ENCODE measurements around the gene HCFC1.

The HCFC1 gene

DNA sequence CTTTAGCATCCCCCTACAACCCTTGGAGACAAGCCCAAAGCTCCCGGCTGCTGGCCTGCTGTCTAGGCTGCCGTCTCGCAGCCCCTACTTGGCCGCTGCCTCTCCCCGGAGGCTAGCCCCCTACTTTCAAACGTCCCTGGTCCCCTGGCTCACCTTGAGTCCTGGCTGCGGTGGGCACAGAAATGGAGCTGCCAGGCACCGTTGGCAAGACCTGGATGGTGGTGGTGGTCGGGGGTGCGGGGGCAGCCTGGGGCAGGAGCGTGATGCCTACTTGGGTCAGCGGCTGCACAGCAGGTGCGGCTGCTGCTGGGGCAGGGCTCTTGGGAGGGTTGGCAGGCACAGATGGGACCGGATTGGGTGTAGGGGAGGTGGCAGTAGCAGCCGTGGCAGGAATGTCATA is 12.0 kb downstream of the HCFC1 start:
- no peak for DNase-seq (ENCODE audit: low read depth in 2 of 3, low spot score in 2 of 3)

DNA sequence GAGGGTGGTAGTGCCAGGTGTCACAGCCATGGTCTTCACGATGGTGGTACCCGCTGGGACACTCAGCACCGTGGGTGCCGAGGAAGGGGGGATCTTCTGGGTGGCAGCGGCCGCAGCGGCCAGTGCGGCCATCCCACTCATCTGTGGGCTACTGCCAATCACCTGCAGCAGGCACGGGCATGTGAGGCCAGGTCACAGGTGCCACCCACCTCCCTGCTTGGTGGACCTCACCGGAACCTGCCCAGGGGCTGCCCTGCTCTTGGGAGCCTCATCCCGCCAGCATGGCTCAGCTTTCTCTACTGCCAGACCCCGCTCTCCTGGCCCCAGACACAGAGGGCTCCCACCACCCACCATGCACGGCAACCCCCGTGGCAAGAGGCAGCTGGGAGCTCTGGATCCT is 13.0 kb downstream of the HCFC1 start:
- DNase-seq (ENCODE audit: low read depth in 2 of 3, low spot score in 2 of 3): no peak

DNA sequence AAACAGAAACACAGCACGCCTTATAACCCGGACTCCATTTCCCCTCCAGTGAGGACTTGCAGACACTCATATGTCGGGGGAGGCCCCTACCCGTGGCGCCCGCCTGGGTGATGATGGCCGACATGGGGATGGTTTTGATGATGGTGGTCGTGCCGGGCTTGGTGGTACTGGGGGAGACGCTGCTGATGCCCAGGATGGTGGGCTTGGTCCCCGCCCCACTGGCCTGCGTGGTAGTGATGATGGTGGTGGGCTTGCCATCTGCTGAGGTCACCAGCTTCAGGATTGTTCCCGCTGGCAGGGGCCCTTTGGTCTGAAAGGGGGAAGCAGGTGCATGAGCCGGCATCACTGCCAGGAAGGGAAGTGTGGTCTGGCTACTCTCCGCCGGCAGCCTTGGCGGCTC is 14.4 kb downstream of the HCFC1 start:
- no peak for DNase-seq (ENCODE audit: low read depth in 2 of 3, low spot score in 2 of 3)

DNA sequence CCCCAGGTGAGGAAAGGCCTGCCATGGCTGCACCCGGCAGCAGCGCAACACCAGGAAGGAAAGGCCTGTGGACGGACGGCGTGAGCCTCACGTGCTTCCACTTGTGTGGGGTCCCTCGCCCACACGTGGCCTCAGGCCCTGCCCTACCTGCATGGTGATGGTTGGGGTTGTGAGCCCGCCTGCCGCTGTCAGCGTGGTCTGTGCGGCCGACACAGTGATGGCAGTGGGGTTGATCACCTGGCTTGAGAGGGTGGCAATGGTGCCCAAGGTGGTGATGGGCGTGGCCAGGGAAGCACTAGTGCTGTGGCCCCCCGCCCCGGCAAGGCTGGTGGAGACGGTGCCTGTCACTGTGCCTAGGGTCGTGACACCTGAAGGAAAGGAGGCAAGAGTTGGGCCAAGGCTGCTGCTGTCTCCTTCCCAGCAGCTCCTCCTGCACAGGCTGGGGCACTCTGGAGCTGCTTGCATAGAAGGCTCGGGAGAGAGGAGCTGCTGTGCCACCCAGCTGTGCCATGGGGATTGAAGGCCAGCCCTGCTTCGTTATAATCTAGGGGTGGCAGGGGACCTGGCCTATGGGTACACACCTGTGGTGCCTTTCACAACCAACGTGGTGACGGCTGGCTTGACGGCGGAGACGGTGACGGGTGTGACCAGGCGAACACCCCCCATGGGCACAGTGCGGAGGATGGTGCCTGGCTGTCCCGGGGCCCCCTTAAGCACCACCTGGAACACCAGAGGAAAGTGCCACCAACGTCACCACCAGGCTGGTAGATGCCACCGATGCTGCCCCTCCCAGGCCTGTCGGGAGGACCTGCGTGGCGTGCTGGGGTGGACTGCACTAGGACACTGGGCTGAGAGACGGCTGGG is 15.3 kb downstream of the HCFC1 start:
- no peak for DNase-seq (ENCODE audit: low read depth in 2 of 3, low spot score in 2 of 3)

DNA sequence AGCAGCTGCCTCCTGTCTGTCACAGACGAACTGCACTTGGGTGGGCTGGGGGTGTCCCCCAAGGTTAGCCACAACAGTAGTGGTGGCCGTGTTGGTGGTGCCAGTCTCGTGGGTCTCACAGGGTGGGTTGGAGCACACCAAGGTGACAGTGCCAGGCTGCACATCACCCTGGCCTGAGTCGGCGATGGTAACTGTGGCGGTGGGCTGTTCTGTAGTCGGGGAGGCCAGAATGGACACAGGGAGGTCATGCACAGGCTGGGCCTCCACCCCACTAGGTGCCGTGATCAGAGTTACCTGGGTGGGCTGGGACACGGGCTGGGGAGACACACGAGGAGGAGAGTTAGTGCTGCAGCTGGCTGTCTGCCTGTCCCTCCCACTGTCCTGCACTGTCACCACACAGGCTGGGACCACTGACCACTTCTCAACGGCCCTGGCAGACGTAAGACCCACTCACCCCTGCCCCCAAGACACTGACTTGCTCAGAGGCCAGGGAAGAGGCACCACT is 16.3 kb downstream of the HCFC1 start:
- no peak for DNase-seq (ENCODE audit: low read depth in 2 of 3, low spot score in 2 of 3)

DNA sequence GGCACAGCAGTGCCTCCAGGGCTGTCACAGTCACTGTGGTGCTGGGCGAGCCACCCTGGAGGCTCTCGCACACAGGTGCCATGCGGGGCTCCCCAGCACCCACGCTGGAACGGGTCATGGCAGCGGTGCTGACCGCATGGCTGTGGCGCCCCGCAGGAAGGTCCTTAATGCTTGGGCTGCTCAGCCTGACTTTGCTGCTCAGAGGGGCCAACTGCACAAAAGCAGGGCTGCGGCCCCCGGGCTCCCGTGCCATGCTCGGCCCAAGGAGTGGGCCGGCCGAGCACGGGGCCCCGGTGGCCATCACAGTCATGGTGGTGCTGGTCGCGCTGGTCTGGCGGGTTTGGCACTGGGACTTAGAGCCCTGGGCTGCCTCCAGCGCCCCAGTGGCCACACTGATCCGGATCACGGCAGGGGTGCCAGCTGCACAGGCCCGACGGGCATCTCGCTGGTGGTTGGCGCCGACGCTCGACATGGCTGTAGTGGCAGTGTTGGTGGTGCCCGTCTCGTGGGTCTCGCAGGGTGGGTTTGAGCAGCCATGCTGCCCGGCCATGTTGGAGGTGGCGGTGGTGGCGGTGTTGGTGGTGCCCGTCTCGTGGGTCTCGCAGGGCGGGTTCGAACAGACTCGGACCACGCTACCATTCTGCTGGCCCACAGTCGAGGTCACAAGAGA is 16.9 kb downstream of the HCFC1 start:
- DNase-seq (ENCODE audit: low read depth in 2 of 3, low spot score in 2 of 3): no peak

DNA sequence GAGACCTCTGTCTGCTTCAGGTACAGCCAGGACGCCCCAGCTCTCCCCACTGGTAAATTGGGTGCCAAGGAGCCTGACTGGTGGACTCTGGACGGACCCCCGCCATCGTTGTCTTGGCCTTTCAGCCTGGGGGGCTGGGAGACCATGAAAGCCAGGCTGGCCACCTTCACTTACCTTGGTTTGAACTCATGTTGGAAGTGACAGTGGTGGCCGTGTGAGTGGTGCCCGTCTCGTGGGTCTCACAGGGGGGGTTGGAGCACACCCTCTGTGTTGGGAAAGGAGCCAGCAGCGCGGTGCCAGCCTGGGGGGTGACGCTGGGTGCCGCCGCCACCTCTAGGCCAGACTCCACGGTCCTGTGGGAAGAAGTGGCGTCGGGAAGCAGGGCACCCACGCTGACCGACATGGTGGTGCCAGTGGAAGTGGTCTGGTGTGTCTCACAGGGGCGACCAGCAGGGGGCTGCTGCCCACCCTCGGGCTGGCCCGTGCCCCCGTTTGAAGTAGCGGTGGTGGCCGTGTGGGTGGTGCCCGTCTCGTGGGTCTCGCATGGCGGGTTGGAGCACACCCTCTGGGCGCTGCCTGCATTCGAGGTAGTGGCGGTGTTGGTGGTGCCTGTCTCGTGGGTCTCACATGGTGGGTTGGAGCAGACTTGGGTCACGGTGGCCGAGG is 17.6 kb downstream of the HCFC1 start:
- DNase-seq (ENCODE audit: low read depth in 2 of 3, low spot score in 2 of 3): no peak

DNA sequence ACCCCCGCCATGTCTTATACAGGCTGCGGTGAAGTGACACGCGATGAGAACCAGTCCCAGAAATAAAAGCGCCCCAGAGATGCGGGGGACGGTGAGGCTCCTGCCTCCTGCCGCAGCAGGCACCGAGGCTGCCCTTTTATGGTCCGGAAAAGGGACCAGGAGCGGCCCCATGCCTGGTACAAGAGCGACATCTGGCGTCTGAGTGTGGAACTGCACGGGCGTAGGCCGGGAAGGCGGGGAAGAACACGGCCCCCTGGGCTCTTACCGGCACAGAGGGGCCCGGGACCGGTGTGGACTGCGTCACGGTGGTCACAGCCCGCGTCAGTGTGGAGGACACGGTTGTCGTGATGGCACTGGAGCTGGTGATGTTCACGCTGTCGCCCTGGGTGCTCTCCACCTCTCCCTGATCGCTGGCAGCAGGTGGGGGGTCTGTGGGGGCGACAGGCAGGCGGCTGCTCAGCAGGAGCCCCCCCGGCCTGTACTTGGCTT is 18.2 kb downstream of the HCFC1 start:
- DNase-seq (ENCODE audit: low read depth in 2 of 3, low spot score in 2 of 3): peak; percentile 57 to 91 (median 64)

DNA sequence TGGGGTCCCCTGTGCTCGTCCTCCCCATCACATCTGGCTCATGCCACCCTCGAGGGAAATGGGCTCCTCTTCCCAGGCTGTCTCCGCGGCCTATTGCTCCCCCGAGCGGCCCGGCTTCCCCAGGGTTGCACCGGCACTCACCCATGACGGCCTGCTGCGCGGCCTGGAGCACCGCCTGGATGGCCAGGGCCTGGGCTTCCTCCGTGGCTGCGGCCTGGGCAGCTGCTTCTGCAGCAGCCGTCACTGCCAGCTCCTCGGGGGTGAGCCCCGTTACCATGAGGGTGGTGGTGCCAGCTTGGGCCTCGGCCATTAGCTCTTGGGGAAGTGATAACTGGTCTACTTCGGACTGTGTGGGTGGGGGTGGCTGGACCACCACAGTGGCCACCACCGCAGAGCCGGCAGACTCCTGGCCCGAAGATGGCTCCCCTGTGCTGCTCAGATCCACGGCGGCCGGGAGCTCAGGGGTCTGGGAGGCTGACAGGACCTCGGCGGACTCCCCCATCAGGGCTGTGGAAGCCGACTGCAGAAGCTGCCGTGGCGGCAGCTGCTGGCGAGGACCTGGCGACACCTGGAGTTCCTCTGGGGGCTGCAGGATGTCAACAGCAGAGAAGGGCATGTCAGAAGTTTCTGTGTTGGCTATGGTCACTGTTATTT is 19.1 kb downstream of the HCFC1 start:
- DNase-seq (ENCODE audit: low read depth in 2 of 3, low spot score in 2 of 3): no peak

DNA sequence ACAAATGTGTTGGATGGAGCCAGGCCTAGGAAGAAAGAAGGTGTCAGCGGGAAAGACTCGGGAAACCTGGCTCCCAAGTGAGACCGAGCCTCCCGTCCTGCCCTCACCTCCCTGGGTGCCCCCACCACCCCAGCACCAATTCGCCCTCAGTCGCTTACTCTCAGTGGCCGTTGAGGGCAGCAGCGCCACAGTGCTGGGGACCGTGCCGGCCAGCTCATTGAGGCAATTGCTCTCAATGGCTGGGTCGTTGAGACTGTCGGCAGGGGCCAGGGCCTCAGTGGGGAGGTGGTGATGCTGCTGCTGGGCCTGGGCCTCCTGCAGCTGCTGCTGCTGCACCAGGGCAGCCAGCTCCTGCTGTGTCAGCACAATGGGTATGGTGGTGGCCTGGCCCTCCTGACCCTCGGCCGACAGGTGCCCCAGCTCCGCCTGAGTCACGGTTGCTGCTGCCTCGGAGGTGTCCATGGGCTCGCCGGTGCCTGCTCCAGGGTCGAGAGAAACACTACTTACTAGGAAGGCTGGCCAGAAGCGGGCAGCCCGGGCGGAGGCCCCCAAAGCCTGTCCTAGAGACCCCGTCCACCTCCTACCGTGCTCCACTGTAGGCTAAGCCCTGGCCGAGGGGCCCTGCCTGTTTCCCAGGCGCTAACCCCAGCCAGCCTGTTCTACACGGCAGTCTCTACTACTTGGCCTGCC is 19.8 kb downstream of the HCFC1 start:
- no peak for DNase-seq (ENCODE audit: low read depth in 2 of 3, low spot score in 2 of 3)

DNA sequence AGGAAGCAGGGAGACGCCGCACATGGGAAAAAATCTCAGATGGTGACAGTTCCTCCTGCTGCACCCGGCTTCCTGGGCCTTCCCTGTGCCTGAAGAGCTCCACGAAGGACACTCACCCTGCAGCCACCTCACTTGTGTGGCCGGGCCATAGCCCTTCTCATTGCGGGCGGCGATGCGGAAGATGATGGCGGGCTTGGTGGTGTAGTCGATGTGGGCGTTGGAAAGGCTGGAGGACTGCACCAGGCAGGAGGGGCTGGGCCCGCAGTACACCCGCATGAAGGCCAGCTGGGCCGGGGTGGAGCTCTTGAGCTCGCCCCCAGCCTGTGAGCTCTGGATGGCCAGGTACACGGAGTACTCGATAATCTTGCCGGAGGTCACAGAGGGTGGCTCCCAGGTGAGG is 21.5 kb downstream of the HCFC1 start:
- no peak for DNase-seq (ENCODE audit: low read depth in 2 of 3, low spot score in 2 of 3)

DNA sequence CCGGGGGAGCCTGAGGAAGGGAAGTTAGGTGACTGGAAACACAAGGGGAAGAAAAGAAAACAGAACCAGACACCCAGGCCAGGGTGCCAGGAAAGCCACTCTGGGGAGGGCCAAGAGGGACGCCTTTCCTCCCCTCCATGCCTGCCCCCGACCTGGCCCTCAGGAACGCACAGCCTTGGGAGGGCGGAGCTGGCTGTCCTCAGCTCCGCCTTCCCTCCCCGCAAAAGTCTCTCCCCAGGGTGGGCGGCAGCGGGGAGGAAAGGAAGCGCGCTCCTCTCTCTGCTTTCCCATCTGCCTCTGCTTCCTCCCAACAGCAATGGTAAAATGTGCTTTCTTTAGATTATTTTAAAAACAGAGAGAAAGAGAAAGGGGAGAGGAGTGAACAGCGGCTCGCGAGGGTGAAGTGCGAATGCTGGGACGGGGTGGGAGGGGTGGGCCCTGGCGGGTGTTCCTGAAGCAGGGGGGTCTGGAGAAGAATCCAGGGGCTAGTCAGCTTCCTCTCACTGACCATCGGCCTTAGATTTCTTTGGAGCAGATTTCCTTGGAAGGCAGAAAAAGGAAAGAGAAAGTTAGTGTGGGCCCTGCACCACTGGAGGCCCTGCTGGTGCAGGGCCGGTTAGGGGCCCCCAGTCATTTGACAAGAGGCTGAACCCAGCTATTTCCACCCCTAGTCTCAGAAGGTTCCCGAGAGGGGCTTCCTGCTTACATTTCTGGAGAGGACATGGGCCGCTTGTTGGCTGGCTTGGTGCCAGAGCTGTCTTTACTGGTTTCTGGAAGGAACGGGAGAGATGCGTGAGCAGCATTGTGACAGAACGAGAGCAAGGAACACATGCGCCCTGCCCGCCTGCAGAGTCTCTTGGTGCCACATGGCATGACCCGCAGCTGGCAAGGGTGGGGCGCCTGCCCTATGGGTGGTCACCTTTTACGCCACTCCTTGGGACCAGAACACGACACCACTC is 22.5 kb downstream of the HCFC1 start:
- no peak for DNase-seq (ENCODE audit: low read depth in 2 of 3, low spot score in 2 of 3)

DNA sequence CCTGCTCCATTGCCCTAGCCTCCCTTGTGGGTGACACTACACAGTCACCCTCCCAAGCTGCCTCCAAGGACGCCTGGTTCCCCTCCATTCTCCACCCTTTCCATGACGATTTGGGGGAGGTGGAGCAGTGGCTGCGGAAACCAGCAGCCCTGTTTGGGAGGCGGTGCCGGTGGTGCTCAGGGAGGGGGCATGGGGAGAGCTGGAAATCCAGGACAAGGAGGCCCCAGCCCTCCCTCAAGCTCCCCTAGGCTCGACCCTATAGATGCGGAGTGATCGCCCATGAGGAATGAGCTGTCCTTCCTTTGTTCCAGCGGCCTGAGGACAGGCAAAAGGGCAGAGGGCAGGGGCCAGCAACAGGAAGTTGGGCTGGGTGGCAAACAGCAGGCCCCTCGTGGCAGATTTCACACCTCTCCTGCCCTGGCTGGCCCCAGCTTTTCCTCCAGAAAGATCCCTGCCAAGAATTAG is 23.6 kb downstream of the HCFC1 start:
- DNase-seq (ENCODE audit: low read depth in 2 of 3, low spot score in 2 of 3): no peak

DNA sequence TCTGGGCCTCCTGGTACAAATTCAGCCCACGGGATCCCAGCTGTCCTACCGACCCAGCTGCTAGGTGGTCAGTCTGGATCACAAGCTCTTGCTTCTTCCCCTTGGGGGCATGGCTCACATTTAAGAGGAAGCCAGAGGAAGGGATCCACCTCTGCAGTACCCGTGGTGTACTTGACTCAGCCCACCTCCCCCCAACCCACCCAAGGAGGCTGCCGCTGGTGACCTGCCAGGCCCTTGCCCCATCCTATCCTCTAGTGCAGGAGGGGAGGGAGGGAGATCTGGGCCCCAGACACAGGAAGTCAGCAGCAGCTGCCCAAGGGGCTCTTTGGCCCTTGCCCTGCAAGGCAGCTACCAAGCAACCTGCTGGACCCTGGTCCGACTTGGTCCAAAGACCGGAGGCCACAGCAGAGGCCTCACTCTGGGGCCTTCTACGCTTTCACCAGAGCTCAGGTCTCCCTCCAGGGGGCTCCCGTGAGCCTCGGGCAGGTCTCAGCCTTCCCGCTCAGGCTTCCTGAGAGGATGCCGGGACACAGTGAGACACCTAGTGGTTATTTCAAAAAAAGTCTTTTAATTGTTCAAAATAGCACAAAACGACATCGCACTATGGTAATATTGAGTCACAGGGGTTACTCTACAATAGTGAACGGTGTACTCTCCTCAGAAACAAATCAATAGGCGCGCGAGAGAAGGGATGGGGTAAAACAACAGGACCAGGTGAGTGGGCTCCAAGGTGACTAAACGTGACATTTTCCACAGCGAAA is 24.4 kb downstream of the HCFC1 start:
- peak in 1 of 3 experiments; percentile 61 for DNase-seq (ENCODE audit: low read depth in 2 of 3, low spot score in 2 of 3)

DNA sequence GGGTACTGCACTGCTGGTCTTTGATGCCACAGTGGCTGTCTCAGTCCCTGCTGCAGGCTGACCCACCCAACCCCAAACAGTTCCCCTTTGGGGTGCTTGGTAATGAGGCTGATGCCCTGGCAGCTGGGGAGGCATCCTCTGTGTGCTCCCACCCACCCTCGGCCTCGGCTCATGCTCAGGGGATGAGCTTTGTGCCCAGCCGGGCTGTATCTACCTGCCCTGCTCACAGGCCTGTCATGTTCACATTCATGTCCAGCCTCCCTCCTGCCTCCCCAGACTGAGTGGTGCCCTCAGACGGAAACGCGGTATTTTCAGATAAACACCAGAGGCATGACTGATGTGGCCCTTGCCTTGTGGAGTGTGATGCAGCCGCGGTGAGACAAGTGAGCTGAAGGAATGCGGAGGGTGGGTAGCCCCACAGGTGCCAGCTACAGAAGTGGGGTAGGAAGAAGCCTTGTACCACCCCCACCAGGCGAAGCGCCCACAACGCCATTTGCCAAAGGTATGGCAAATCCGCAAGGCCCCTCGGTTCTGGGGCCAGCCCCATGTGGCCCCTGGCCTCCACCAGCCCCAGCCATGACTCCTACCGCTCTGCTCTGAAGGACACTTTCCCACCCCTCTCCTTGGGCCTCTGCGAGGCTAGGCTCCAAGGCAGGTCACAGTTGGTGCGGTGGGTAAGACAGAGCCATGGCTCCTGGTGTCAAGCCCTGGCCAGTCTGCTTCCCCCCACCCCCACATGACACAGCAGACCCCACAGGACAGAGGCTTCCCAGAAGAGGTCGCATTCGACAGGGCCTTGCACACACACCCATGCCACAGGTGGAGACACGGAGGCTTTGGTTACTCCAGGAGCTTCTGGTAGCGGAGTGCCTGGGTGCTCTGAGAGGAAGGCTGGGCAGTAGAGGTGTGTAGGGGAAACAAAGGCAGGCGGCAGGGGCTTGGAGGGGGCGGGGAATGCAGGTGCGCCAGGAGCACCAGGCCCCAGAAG is 25.4 kb downstream of the HCFC1 start:
- DNase-seq (ENCODE audit: low read depth in 2 of 3, low spot score in 2 of 3): no peak

DNA sequence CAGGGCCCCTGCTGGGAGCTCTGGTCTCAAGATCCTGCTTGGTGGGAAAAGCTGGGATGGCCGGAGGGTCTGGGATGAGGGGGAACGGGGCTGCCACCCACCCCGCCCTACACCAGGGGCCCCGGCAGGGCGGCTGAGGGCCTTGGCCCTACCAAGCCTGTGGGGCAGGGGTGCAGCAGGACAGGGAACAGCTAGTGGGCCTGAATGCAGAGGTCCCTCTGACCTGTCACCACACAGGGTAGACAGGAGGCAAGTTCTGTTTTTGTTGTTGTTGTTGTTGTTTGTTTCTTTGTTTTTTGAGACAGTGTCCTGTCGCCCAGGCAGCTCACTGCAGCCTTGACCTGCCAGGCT is 26.8 kb downstream of the HCFC1 start:
- no peak for DNase-seq (ENCODE audit: low read depth in 2 of 3, low spot score in 2 of 3)

DNA sequence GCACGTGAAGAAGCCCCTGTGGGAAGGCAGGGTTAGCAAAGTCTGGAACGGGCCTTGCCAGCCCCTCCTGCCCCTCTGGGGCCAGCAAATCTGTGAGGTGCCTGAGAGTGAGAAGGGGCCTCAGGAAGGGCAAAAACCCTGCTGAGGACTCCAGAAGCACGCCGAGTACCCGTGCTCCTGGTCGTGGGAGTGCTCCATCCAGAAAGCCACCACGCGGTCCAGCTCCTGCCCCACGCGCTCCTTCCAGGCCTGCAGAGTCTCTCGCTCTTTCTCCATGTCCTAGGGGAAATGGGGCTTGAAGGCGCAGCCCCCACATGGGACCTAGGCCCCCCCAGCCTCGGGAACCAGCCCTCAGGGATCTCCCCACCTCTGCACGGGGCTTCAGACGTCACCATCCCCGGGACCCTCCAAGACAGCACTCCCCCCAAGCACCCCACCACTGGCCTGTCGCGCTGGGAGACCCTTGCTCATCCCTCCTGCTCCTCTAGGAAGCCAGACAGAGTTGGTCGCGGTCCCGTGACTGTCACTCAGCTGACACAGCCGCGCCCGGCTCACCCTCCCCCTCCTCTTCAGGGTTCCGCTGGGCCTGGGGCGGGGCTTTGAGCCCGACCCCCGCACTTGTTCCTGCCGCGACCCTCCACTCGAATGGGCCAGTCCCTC is 27.3 kb downstream of the HCFC1 start, which contains the start of gene RENBP:
TSS of gene RENBP (minus strand) at position 504 of the 660 bp plus-strand sequence. CDS start at position 471, 33 bp downstream.
- no peak for DNase-seq (ENCODE audit: low read depth in 2 of 3, low spot score in 2 of 3)
